GM12801 (cell line): ENCODE measurements around the gene SRPK2.

Experiments used
- CTCF ChIP-seq: IDR thresholded peaks from one replicate; pipeline ENCODE4 v1.5.1; 2011; ENCODE audit warnings: control low read depth; ENCODE audit not compliant: insufficient read length; ENCODE audit errors: extremely low read depth

The SRPK2 gene

GRCh38 chr7:105387508-105388355, 989 bp downstream of the SRPK2 start:
- no peak for TF ChIP-seq CTCF

- TF ChIP-seq CTCF = no peak
These were observed 10.8 kb downstream of the SRPK2 start for GRCh38 chr7:105377903-105378302.

- TF ChIP-seq CTCF = no peak
These were observed 11.7 kb downstream of the SRPK2 start for GRCh38 chr7:105376908-105377533.

- no peak for TF ChIP-seq CTCF
These were observed 18.8 kb downstream of the SRPK2 start for GRCh38 chr7:105369944-105370343.

GRCh38 chr7:105367458-105367857, 21.3 kb downstream of the SRPK2 start:
- TF ChIP-seq CTCF = no peak

GRCh38 chr7:105365541-105366534, 22.9 kb downstream of the SRPK2 start:
- TF ChIP-seq CTCF = no peak

GRCh38 chr7:105364684-105365083, 24.0 kb downstream of the SRPK2 start:
- no peak for TF ChIP-seq CTCF
